K562 (cell line): Measurements from ENCODE around the gene CR2. TPM values are rescaled to one million over a fixed set of nuclear protein-coding genes. Genes with fewer than 3 reads are reported as not detected.
A peak's percentile ranks its signal among the peaks of the same experiment; 100 is the strongest.

ENCODE experiments used
- ATAC-seq: fragments of 200-7000 bp; cut with Tn5 transposase; 3 replicates; pipeline ENCODE4 v1.9.1; 2020; ENCODE audit warnings: moderate library complexity
- BruUV-seq: library from RNA; stranded (reverse); fragments of 400-500 nt; replicated peaks from 2 replicates; lab custom pipeline; 2021; lab: Mats Ljungman, UMichigan
- CTCF ChIA-PET: fragments of 300-600 bp; formaldehyde crosslinking; extraction: SDS; loops from one replicate; lab custom pipeline; 2021; ENCODE audit warnings: low intra/inter-chr PET ratio; lab: Yijun Ruan, JAX
- POLR2A ChIA-PET: fragments of 300-600, 350-650 bp; sonication (Branson Sonifier 250); formaldehyde crosslinking; extraction: SDS; loops from one replicate; lab custom pipeline; 2021; ENCODE audit warnings: antibody characterized with exemption, inconsistent platforms; lab: Yijun Ruan, JAX
- DNase-seq, 4 experiments: peaks; one replicate each; pipeline versions ENCODE4 v3.0.0 to v3.0.0-alpha.2; 2011 to 2018; ENCODE audit warnings: low spot score in 3 of 4, mixed read lengths in 3 of 4; ENCODE audit errors: extremely low read depth in 1 of 4
- FAIRE-seq: peaks from 2 replicates; lab custom pipeline; 2011; peaks lifted over from hg19 to GRCh38; lab: Jason Lieb, UNC
- H2AFZ ChIP-seq: 2 replicates; pipeline ENCODE4 v1.6.0; 2011; ENCODE audit warnings: low read depth, low read length, control low read depth, inconsistent platforms
- H3K27ac ChIP-seq: fragments of 200-600 bp; 3 replicates; pipeline ENCODE4 v1.8.0; 2011; ENCODE audit warnings: low read depth, mild to moderate bottlenecking, control low read depth, inconsistent platforms, low read length, moderate library complexity, mixed read lengths; ENCODE audit errors: extremely low read depth
- H3K27me3 ChIP-seq, 2 experiments: fragments of 300-600 bp in 1 of 2; 2 replicates in 1 of 2; 3 replicates in 1 of 2; pipeline versions ENCODE4 v1.6.0 to v1.8.0; 2011; ENCODE audit warnings: inconsistent platforms in 2 of 2, low read length in 2 of 2, mild to moderate bottlenecking in 1 of 2, mixed read lengths in 1 of 2, moderate library complexity in 1 of 2; ENCODE audit not compliant: control insufficient read depth in 2 of 2, insufficient read depth in 2 of 2
- H3K36me3 ChIP-seq: fragments of 300-600 bp; 3 replicates; pipeline ENCODE4 v1.8.0; 2011; ENCODE audit warnings: mild to moderate bottlenecking, low read length, inconsistent platforms; ENCODE audit not compliant: control insufficient read depth, insufficient read depth
- H3K4me1 ChIP-seq, 2 experiments: fragments of 200-600 bp in 1 of 2; replicated peaks in 1 of 2; 2 replicates in 1 of 2; 3 replicates in 1 of 2; pipeline versions ENCODE4 v1.5.1 to v1.8.0; 2011; ENCODE audit warnings: inconsistent platforms in 2 of 2, low read length in 2 of 2, mild to moderate bottlenecking in 1 of 2, mixed read lengths in 1 of 2, moderate library complexity in 1 of 2; ENCODE audit not compliant: control insufficient read depth in 2 of 2, insufficient read depth in 2 of 2
- H3K4me2 ChIP-seq: 2 replicates; pipeline ENCODE4 v1.6.1; 2011; ENCODE audit warnings: low read length, control low read depth, inconsistent platforms, mixed read lengths; ENCODE audit not compliant: insufficient read depth
- H3K4me3 ChIP-seq: fragments of 200-600 bp; sonication (generic), shearing (Covaris generic); 2 replicates; pipeline ENCODE4 v1.5.1; 2016; ENCODE audit warnings: control low read depth, inconsistent platforms
- H3K79me2 ChIP-seq: fragments of 200-600 bp; 3 replicates; pipeline ENCODE4 v1.8.0; 2011; ENCODE audit warnings: low read length, inconsistent platforms; ENCODE audit not compliant: control insufficient read depth, insufficient read depth
- H3K9ac ChIP-seq, 2 experiments: 2 replicates each; pipeline versions ENCODE4 v1.6.0 to v1.6.1; 2011; ENCODE audit warnings: low read depth in 2 of 2, low read length in 2 of 2, control low read depth in 1 of 2, inconsistent platforms in 1 of 2, mild to moderate bottlenecking in 1 of 2, mixed read lengths in 1 of 2; ENCODE audit not compliant: insufficient read depth in 1 of 2
- H3K9me1 ChIP-seq: one replicate; pipeline ENCODE4 v1.6.0; 2011; ENCODE audit warnings: inconsistent platforms, mild to moderate bottlenecking, low read length, moderate library complexity; ENCODE audit not compliant: control insufficient read depth, insufficient read depth
- H3K9me3 ChIP-seq: replicated peaks from 2 replicates; pipeline ENCODE4 v1.5.1; 2011; ENCODE audit warnings: low read depth, low read length, inconsistent platforms; ENCODE audit not compliant: control insufficient read depth, insufficient read depth
- H4K20me1 ChIP-seq: replicated peaks from 2 replicates; pipeline ENCODE4 v1.6.1; 2011; ENCODE audit warnings: low read length, inconsistent platforms, mixed read lengths; ENCODE audit not compliant: control insufficient read depth, insufficient read depth
- COPS2 ChIP-seq: fragments of 450-650 bp; conservative IDR thresholded peaks from 2 replicates; pipeline ENCODE4 v1.6.1; 2016; ENCODE audit warnings: mild to moderate bottlenecking, moderate library complexity
- DNMT1 ChIP-seq: fragments of 450-650 bp; IDR thresholded peaks from 2 replicates; pipeline ENCODE4 v1.6.1; 2016; ENCODE audit warnings: antibody characterized with exemption, mild to moderate bottlenecking
- ERF ChIP-seq: fragments of 450-650 bp; formaldehyde crosslinking; IDR thresholded peaks from 2 replicates; pipeline ENCODE4 v1.4.0; 2020; ENCODE audit warnings: mild to moderate bottlenecking, mixed read lengths
- HEY1 ChIP-seq: fragments of 250-450 bp; sonication (Bioruptor Pico); IDR thresholded peaks from 2 replicates; pipeline ENCODE4 v1.5.0; 2020; ENCODE audit warnings: mild to moderate bottlenecking, moderate library complexity, borderline replicate concordance
- ILF3 ChIP-seq: fragments of 450-650 bp; IDR thresholded peaks from 2 replicates; pipeline ENCODE4 v1.6.1; 2018; ENCODE audit warnings: antibody characterized with exemption, mild to moderate bottlenecking, moderate library complexity, borderline replicate concordance
- KLF16 ChIP-seq: IDR thresholded peaks from 2 replicates; pipeline ENCODE4 v1.6.1; 2016; ENCODE audit warnings: antibody characterized with exemption
- MED1 ChIP-seq: sonication (generic); formaldehyde crosslinking; IDR thresholded peaks from 2 replicates; pipeline ENCODE4 v1.8.1; 2023; ENCODE audit warnings: missing genetic modification reagents, borderline replicate concordance
- NFRKB ChIP-seq: fragments of 450-650 bp; IDR thresholded peaks from 2 replicates; pipeline ENCODE4 v1.6.1; 2016; ENCODE audit warnings: low read depth
- NFXL1 ChIP-seq: fragments of 450-650 bp; formaldehyde crosslinking; IDR thresholded peaks from 2 replicates; pipeline ENCODE4 v1.4.0; 2021; ENCODE audit warnings: mild to moderate bottlenecking
- PHTF2 ChIP-seq: fragments of 250-450 bp; sonication (Bioruptor Pico); IDR thresholded peaks from 2 replicates; pipeline ENCODE4 v1.5.0; 2021; ENCODE audit warnings: mild to moderate bottlenecking
- RBM25 ChIP-seq: fragments of 200-400 bp; formaldehyde crosslinking; IDR thresholded peaks from 2 replicates; pipeline ENCODE4 v1.6.1; 2018; ENCODE audit warnings: low read length, low read depth, moderate library complexity; ENCODE audit not compliant: severe bottlenecking
- RFX7 ChIP-seq: fragments of 250-450 bp; sonication (Bioruptor Pico); IDR thresholded peaks from 2 replicates; pipeline ENCODE4 v1.5.1; 2021; ENCODE audit warnings: mild to moderate bottlenecking
- SMARCA4 ChIP-seq: fragments of 450-650 bp; IDR thresholded peaks from 2 replicates; pipeline ENCODE4 v1.6.1; 2016
- SRSF7 ChIP-seq: fragments of 200-400 bp; formaldehyde crosslinking; optimal IDR thresholded peaks from 2 replicates; pipeline ENCODE3; 2017; ENCODE audit warnings: mild to moderate bottlenecking, low read depth, low read length
- WGBS: fragments of 100-300 bp; shearing (Covaris generic); methylation state at CpG from one replicate; pipeline ENCODE4 v1.1.6; 2016; ENCODE audit warnings: low coverage, mixed read lengths; ENCODE audit not compliant: insufficient coverage; ENCODE audit errors: missing lambda C conversion rate; 5-methylcytosine and 5-hydroxymethylcytosine counted together
- in situ Hi-C: fragments of 300-500 bp; cut with MboI; formaldehyde crosslinking; loops from 4 replicates; pipeline ENCODE4 v1.15.0; 2018; ENCODE audit warnings: inconsistent platforms, mixed read lengths
- intact Hi-C: fragments of 100-400 bp; cut with micrococcal nuclease; formaldehyde crosslinking; loops from 2 replicates; pipeline ENCODE4 v1.14.2; 2022
- polyA plus RNA-seq, 8 experiments: library from polyadenylated mRNA; depleted of rRNA in 4 of 8; stranded (reverse) in 5 of 8; unstranded in 3 of 8; fragments of >200 nt; fragmentation: Nextera tagmentation in 2 of 8; fragmentation: Illumina TruSeq in 1 of 8; extraction: Ambion mirVana in 2 of 8; extraction: Trizol in 1 of 8; gene quantifications; 2 replicates each; pipeline versions ENCODE4 v1.2.1 to v1.2.3, GENCODE V29; 2011 to 2014; ENCODE audit warnings: inconsistent platforms in 1 of 8, missing spikeins in 1 of 8
- total RNA-seq, 7 experiments: library from RNA; depleted of rRNA in 6 of 7; stranded (reverse); fragments of >200 nt in 6 of 7; fragmentation: Illumina TruSeq in 2 of 7; extraction: Trizol in 2 of 7; gene quantifications; 2 replicates each; pipeline versions ENCODE4 v1.2.1 to v1.2.3, GENCODE V29; 2011 to 2021; ENCODE audit warnings: low replicate concordance in 1 of 7
- TF ChIP-seq, protein P1 (sequence below): fragments of 200-800 bp; sonication (Bioruptor generic); IDR thresholded peaks from 2 replicates; pipeline ENCODE4 v1.6.1; 2016; ENCODE audit warnings: missing genetic modification characterization, missing compliant biosample characterization
- TF ChIP-seq, protein P2 (sequence below): fragments of 250-450 bp; sonication (Bioruptor Pico); IDR thresholded peaks from 2 replicates; pipeline ENCODE4 v1.8.0; 2021; ENCODE audit warnings: mild to moderate bottlenecking, moderate library complexity
- TF ChIP-seq, protein P3 (sequence below): fragments of 450-650 bp; IDR thresholded peaks from one replicate; pipeline ENCODE4 v1.6.1; 2018; ENCODE audit warnings: mild to moderate bottlenecking, moderate library complexity; ENCODE audit not compliant: partially characterized antibody

Gene CR2
- total and polyA plus RNA-seq, 9 of the 15 experiments (the other 6 are each of a cell fraction or from before 2014, with no cell fraction given): 0.07 to 0.67 (median 0.37) TPM

DNA sequence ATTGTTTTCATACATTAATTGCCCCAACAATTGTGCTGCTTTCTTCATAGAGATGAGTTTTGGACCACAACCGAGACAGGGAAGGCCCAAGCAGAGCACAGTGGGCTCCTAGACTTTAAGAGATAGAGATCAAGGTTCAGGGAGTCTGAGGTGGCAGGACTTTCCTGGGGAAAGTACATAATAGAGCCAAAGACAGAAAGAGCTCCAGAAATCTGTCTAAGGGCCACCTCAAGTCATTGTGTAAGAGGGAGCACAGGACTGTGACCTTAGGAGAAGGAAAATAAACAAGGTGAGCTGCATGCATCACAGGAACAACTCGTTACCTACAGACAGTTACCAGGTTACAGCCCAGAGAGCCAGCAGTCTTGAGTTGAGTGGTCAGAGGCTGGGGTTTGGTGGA, 41.3 kb upstream of the CR2 start:
- intact Hi-C loops: no loop called here
- peak overlapping the region; percentile 20; the same call in 1 of the 2 replicates for H2AFZ ChIP-seq
- TF ChIP-seq ILF3: no peak
- TF ChIP-seq RBM25: no peak
- no peak for TF ChIP-seq PHTF2
- no peak for TF ChIP-seq MED1
- no peak for TF ChIP-seq ERF
- TF ChIP-seq COPS2: no peak
- TF ChIP-seq NFRKB: no peak
- TF ChIP-seq HEY1 (CRISPR knock-in tag): no peak
- no peak for TF ChIP-seq RFX7 (CRISPR knock-in tag)
- TF ChIP-seq, protein P1, sequence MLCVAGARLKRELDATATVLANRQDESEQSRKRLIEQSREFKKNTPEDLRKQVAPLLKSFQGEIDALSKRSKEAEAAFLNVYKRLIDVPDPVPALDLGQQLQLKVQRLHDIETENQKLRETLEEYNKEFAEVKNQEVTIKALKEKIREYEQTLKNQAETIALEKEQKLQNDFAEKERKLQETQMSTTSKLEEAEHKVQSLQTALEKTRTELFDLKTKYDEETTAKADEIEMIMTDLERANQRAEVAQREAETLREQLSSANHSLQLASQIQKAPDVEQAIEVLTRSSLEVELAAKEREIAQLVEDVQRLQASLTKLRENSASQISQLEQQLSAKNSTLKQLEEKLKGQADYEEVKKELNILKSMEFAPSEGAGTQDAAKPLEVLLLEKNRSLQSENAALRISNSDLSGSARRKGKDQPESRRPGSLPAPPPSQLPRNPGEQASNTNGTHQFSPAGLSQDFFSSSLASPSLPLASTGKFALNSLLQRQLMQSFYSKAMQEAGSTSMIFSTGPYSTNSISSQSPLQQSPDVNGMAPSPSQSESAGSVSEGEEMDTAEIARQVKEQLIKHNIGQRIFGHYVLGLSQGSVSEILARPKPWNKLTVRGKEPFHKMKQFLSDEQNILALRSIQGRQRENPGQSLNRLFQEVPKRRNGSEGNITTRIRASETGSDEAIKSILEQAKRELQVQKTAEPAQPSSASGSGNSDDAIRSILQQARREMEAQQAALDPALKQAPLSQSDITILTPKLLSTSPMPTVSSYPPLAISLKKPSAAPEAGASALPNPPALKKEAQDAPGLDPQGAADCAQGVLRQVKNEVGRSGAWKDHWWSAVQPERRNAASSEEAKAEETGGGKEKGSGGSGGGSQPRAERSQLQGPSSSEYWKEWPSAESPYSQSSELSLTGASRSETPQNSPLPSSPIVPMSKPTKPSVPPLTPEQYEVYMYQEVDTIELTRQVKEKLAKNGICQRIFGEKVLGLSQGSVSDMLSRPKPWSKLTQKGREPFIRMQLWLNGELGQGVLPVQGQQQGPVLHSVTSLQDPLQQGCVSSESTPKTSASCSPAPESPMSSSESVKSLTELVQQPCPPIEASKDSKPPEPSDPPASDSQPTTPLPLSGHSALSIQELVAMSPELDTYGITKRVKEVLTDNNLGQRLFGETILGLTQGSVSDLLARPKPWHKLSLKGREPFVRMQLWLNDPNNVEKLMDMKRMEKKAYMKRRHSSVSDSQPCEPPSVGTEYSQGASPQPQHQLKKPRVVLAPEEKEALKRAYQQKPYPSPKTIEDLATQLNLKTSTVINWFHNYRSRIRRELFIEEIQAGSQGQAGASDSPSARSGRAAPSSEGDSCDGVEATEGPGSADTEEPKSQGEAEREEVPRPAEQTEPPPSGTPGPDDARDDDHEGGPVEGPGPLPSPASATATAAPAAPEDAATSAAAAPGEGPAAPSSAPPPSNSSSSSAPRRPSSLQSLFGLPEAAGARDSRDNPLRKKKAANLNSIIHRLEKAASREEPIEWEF: no peak
- no peak for TF ChIP-seq DNMT1
- TF ChIP-seq, protein P2, sequence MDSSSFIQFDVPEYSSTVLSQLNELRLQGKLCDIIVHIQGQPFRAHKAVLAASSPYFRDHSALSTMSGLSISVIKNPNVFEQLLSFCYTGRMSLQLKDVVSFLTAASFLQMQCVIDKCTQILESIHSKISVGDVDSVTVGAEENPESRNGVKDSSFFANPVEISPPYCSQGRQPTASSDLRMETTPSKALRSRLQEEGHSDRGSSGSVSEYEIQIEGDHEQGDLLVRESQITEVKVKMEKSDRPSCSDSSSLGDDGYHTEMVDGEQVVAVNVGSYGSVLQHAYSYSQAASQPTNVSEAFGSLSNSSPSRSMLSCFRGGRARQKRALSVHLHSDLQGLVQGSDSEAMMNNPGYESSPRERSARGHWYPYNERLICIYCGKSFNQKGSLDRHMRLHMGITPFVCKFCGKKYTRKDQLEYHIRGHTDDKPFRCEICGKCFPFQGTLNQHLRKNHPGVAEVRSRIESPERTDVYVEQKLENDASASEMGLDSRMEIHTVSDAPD (CRISPR knock-in tag): no peak
- TF ChIP-seq SRSF7: no peak
- TF ChIP-seq, protein P3, sequence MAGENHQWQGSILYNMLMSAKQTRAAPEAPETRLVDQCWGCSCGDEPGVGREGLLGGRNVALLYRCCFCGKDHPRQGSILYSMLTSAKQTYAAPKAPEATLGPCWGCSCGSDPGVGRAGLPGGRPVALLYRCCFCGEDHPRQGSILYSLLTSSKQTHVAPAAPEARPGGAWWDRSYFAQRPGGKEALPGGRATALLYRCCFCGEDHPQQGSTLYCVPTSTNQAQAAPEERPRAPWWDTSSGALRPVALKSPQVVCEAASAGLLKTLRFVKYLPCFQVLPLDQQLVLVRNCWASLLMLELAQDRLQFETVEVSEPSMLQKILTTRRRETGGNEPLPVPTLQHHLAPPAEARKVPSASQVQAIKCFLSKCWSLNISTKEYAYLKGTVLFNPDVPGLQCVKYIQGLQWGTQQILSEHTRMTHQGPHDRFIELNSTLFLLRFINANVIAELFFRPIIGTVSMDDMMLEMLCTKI: no peak
- no peak for TF ChIP-seq KLF16
- no peak for TF ChIP-seq SMARCA4
- no peak for TF ChIP-seq NFXL1 (CRISPR knock-in tag)
- TF ChIP-seq, all 486 proteins: peak for 0
- H3K9ac ChIP-seq: no peak overlapping the region
- no peak overlapping the region for H3K27ac ChIP-seq
- H4K20me1 ChIP-seq: no peaks in the 10 kb centered on the region
- ATAC-seq: peak; percentile 36; the same call in 2 of the 3 replicates
- H3K79me2 ChIP-seq: no peaks in the 10 kb centered on the region
- peaks cover 0 to 2% of the 10 kb centered on the region in 2 experiments; a peak in 2 of 5 replicates for H3K4me1 ChIP-seq
- H3K4me3 ChIP-seq: no peak overlapping the region
- H3K9me3 ChIP-seq: no peaks in the 10 kb centered on the region
- in situ Hi-C loops: no loop called here
- POLR2A ChIA-PET: interaction anchor here (0.6 to 1.3 kb wide), 3 partner anchors 8 to 286 kb away, joined by 3 read pairs; no protein-coding TSS in a partner anchor
- no peak for FAIRE-seq
- no peak overlapping the region for H3K4me2 ChIP-seq
- WGBS: 46% methylated on average over 2 of the region's 2 CpGs
- H3K27me3 ChIP-seq: no peaks in the 10 kb centered on the region
- H3K9me1 ChIP-seq: no peaks in the 10 kb centered on the region
- no peak for DNase-seq
- no TSS peak for BruUV-seq
- CTCF ChIA-PET: no interaction called here
- H3K36me3 ChIP-seq: no peaks in the 10 kb centered on the region
